TTC549 (cell line): ENCODE measurements around the gene INPP4A.
"Not testable (repeated sequence)": the region's sequence is repeated elsewhere in the genome, so short reads cannot be mapped to it uniquely, and the experiment has no call there.

Experiments
- FAIRE-seq: peaks from 2 replicates; lab custom pipeline; 2012; peaks lifted over from hg19 to GRCh38; lab: Jason Lieb, UNC

INPP4A gene

GRCh38 chr2:98444436-98445176, at the start of gene INPP4A:
Gene INPP4A, plus strand, starts transcription at chr2:98444858. Its CDS starts 75,191 bp downstream, at chr2:98520049.
- no peak for FAIRE-seq

- no peak for FAIRE-seq
Observed at GRCh38 chr2:98395977-98396376, 48.7 kb upstream of the INPP4A start.

- FAIRE-seq, result no peak
Observed at GRCh38 chr2:98396745-98397355, 47.8 kb upstream of the INPP4A start.

GRCh38 chr2:98399140-98399539, 45.5 kb upstream of the INPP4A start:
- no peak for FAIRE-seq

- no peak for FAIRE-seq
Observed at GRCh38 chr2:98403878-98404277, 40.8 kb upstream of the INPP4A start.

- no peak for FAIRE-seq
Observed at GRCh38 chr2:98404556-98405250, 40.0 kb upstream of the INPP4A start.

GRCh38 chr2:98405301-98405700, 39.4 kb upstream of the INPP4A start:
- FAIRE-seq, result no peak

GRCh38 chr2:98408155-98408554, 36.5 kb upstream of the INPP4A start:
- no peak for FAIRE-seq

GRCh38 chr2:98412751-98413458, 31.8 kb upstream of the INPP4A start:
- peak; percentile 62 for FAIRE-seq

GRCh38 chr2:98414246-98414645, 30.4 kb upstream of the INPP4A start:
- FAIRE-seq, result not testable (repeated sequence)

GRCh38 chr2:98415719-98416248, 28.9 kb upstream of the INPP4A start:
- not testable (repeated sequence) for FAIRE-seq

- FAIRE-seq, result no peak
Observed at GRCh38 chr2:98416383-98417159, 28.1 kb upstream of the INPP4A start.

GRCh38 chr2:98419544-98419943, 25.1 kb upstream of the INPP4A start:
- FAIRE-seq, result no peak

GRCh38 chr2:98419977-98420725, 24.5 kb upstream of the INPP4A start:
- FAIRE-seq, result no peak

GRCh38 chr2:98422449-98422848, 22.2 kb upstream of the INPP4A start:
- FAIRE-seq, result no peak

- no peak for FAIRE-seq
Observed at GRCh38 chr2:98426771-98427170, 17.9 kb upstream of the INPP4A start.

GRCh38 chr2:98432145-98432544, 12.5 kb upstream of the INPP4A start:
- FAIRE-seq, result peak; percentile 38

GRCh38 chr2:98433363-98433964, 11.2 kb upstream of the INPP4A start:
- FAIRE-seq, result no peak

- FAIRE-seq, result no peak
Observed at GRCh38 chr2:98434492-98434891, 10.2 kb upstream of the INPP4A start.

GRCh38 chr2:98435670-98436069, 9.0 kb upstream of the INPP4A start:
- not testable (repeated sequence) for FAIRE-seq
